Fibroblast of skin of right biceps (primary cell): ENCODE data around the gene ACTN4.
A peak's percentile ranks its signal among the peaks of the same experiment; 100 is the strongest.

Source experiments
- DNase-seq: peaks from one replicate; pipeline ENCODE4 v3.0.0-alpha.2; 2013

ACTN4 gene

DNA sequence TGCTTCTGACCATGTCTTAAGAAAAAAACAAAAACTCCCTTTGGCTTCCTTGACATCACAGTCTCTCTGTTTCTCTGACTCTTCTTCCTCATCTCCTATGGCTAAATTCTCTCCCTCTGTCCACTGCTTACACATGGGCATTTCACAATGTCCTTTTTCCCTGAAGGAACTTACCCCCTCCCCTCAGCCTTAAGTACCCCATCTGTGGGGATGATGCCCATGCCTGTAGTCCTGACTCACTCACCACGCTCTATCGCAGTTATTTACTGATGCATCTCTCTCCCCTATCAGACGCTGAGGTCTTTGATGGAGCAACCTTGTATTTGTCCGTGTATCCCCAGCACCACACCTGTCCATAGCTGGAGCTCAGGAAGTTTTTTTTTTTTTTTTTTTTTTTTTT is 32.4 kb downstream of the ACTN4 start:
- no peak for DNase-seq

DNA sequence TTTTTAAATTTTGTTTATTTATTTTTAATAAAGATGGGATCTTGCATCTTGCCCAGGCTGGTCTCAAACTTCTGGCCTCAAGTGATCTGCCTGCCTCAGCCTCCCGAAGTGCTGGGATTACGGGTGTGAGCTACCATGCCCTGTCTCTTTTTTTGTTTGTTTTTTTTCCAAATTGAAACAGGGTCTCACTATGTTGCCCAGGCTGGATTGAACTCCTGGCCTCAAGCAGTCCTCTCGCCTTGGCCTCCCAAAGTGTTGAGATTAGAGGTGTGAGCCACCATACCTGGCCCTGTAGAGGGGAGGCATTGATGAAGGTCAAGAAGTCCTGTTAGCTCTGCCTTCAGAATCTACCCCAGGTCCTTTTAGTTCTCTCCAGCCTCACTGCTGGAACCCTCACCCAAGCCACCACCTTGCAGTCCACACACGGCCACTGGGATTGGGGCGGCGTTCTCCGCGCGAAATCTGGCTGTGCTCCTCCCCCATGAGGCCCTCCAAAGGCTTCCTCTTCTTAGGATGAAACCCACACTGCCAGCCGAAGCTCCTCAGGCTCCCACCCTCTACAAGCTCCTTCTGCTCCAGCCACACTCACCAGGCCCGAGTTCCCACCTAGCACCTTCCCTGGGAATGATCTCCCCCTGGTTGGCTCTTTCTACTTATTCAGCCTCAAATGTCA is 34.9 kb downstream of the ACTN4 start:
- DNase-seq, result no peak

DNA sequence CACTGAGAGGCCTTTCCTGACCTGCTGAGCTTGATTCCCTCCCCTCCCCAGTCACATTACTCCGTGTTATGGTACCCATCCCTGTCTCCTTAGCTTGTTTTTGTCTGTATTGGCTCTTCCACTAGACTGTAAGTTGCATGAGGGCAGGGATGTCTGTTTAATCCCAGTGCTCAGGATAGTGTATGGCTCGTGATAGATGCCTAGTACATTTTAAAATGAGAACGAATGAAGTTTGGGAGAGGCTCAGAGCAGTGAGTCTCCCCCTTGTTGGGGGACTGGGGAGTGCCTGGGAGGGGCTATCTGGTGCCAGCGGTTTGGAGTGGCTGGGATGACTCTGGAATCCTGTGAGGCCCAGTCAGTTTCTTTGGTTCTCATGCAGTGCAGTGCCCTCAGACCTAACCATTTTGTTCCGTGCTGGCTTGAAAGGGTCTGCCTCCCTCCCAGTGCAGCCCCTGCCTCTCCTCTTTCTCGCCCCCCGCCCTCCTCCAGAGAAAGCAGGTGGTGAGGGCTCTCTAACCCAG is 35.5 kb downstream of the ACTN4 start:
- no peak for DNase-seq

DNA sequence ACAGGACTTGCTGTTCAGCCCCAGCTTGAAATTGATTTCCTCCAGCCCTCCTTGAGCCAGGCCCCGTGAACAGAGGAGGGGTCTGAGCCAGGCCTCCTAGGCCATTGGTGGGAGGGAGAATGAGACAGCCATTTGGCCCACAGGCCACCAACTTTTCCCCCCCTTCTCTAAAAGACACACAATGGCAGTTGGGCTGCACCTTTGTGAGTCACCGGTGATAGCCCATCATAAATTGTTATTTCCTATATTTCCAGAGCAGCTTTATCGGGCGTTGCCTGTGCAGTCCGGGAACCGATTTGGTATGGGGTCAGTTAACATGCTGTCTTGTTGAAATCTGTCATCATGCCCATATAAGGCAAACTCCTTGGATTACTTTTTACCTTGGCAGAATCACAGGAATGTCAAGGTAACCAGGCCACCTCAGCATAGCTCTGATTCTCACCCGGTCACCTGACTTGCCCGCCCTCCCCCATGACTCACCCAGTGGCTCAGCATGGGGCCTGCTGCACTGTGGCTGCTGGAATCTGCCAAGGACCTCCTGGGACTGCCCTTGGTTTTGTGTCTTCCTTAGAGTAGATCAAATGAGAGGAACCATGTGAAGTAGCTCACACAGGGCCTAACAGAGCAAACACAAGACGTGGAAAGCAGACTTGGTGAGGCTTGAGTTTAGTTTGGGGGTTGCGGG is 36.1 kb downstream of the ACTN4 start:
- peak; percentile 97 for DNase-seq

DNA sequence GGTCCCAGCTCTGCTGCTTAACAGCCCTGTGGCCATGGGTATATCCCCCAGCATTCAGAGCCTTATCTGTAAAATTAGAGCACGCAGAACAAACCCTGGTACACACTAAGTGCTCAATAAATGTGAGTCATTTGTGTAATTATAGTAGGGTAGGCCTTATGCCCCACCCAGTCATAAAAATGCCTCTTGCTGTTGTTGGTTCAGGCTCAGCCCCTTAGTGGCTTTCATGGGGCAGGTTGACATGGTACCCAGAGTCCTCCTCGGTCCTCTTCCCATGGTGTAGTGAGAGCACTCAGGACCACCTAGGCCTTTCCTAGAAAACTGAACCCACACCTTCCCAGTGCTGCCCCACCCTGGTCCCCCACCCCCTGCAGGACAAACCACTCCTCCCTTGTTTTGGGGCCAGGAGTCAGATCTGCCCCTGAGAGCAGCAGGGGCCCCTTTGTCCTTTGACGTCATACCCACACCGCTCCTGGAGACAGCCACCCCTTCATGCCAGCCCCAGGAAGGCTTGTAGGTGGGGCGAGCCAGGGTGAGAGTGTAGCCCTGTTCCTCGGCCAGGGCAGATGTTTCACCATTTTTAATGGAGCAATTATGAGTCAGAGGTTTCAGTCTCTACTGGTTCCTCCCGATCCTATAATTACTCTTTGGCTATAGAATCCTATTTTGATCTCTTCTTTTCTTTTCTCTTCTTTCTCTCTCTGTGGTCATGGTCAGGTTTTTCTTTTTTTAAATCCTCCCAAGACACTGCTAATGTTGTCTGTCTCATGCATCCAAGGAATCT is 36.8 kb downstream of the ACTN4 start:
- DNase-seq, result peak; percentile 91

DNA sequence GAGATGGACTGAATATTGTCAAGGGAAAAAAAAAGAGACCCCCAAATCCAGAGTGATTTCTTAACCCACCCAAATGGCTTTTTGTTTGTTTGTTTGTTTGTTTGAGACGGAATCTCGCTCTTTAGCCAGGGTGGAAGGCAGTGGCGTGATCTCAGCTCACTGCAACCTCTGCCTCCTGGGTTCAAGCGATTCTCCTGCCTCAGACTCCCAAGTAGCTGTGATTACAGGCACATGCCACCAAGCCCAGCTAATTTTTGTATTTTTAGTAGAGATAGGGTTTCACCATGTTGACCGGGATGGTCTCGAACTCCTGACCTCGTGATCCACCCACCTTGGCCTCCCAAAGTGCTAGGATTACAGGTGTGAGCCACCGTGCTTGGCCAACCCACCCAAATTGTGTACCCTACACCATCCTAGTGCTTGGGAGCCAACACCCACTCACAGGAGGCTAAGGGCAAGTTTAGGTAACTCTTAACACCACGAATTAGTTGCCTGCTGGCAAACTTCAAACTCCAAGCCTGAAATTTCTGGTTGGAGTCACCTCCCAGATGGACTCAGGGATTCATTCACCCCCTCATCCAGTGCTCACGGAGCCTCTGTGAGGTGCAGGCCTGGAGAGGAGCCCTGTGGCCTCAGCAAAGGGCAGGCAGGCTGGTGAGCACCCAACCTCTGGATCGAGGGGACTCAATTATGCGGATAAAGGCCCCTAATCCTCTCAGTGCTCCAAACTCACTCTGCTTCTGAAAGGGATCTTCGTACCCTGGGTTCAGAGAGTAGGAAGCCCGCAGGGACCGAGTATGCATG is 37.6 kb downstream of the ACTN4 start:
- no peak for DNase-seq

DNA sequence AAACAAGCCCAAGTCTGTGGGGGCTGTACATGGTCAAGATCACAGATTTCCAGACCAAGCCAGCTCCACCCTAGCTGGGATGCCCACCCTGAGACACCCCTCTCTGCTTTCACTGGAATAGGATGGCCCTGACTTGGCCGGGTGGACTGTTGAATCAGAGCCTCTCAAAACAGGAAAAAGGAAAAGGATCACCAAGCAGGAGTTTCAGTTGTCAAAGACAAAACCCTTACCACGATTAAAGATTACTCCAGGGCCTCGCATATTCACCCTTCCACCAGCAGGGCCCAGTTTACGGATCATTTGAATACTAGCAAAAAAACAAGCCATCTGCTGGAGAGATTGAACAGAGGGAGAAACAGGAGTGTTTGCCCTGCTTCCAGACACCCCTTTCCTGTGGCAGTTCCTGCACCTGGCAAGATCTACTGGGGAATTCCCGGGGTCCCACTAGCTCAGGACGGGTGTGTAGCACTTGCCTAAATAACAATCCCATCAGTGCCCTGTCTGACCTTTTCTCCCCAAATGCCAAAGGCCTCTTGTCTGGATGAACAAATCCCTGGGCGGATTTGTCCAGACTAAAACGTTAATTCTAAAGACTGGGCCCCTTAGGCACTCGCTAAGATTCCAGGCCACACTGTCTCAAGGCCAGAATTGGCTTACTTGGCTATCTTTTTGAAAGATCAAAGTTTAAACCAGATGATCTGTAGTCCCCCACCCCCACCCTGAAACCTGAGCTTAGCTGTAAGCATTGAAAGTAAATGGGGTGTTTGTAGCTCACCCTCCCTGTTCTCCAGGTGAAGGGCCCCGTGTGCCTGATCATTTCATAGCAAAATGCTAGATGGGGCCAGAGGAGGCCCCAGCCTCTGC is 38.4 kb downstream of the ACTN4 start:
- peak; percentile 71 for DNase-seq

DNA sequence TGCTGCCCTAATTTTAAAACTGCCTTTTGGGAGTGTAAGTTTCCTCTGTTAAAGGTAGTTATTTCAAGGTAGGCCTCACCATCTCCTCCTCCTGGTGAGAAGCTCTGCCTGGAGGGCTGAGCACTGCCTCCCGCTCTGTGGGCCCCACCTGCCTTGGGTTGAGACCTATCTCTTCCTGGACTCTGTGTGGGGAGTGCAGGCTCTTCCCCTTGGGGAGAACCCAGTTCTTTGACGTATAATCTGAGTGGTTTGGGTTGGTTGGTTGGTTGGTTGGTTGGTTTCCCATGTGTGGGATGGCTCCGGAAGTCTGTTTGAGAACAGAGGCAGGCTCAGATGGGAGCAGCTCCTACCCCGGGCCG is 39.1 kb downstream of the ACTN4 start:
- no peak for DNase-seq

DNA sequence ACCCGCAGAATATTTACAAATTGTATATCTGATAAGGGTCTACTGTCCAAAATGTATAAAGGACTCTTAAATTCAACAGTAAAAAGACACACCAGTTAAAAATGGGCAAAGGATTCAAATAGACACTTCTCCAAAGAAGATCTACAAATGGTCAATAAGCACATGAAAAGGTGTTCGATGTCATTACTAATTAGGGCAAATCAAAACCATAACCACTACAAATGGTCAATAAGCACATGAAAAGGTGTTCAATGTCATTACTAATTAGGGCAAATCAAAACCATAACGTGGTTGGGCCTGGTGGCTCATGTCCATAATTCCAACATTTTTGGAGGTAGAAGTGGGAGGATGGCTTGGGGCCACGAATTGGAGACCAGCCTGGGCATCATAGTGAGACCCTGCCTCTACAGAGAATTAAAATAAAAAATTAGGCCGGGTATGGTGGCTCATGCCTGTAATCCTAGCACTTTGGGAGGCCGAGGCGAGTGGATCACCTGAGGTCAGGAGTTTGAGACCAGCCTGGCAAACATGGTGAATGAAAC is 40.5 kb downstream of the ACTN4 start:
- no peak for DNase-seq

DNA sequence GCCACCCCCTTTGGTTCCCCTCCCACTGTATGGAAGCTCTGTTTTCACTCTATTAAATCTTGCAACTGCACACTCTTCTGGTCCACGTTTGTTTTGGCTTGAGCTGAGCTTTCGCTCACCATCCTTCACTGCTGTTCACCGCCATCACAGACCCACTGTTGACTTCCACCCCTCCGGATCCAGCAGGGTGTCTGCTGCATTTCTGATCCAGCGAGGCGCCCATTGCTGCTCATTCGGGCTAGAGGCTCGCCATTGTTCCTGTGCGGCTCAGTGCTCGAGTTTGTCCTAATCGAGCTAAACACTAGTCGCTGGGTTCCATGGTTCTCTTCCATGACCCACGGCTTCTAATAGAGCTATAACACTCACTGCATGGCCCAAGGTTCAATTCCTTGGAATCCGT is 42.7 kb downstream of the ACTN4 start:
- DNase-seq, result no peak

DNA sequence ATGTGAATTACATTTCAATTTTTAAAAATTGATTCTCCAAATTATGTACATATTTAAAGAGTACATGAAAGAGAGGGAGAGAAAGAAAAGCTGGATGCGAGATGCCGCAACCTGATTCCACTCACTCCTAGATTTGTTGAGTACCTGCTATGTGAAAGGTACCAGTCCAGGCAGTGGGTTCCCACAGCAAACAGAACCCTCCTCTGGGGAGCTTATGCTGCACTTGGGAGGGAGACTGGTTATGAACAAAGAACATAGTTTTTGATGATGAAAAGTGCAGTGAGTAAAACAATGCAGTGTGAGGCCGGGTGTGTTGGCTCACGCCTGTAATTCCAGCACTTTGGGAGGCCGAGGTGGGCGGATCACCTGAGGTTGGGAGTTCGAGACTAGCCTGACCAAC is 43.4 kb downstream of the ACTN4 start:
- no peak for DNase-seq

DNA sequence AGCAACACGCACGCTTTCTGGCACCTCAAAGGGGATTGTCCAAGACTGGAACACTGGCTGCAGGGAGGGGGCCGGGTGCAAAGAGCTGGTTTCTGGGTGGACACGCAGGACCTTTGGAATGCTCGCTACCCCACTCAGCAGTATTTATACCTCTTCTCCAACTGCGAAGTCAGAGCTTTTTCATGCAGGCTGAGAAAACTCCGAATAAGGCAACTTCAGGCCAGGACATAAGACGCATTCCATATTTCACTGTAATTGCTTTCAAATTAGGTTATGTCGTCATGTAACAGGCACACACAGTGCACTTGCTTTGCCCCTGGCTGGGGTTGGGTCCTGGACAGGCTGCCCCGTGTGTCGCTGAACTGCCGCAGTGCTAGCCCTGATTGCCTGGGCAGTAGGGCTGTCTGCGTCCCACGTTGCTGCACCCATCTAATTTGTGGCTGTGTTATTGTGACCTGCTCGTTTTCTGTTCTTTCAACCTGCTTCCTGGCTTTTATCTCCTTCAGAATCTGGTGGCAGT is 44.5 kb downstream of the ACTN4 start:
- peak; percentile 94 for DNase-seq

DNA sequence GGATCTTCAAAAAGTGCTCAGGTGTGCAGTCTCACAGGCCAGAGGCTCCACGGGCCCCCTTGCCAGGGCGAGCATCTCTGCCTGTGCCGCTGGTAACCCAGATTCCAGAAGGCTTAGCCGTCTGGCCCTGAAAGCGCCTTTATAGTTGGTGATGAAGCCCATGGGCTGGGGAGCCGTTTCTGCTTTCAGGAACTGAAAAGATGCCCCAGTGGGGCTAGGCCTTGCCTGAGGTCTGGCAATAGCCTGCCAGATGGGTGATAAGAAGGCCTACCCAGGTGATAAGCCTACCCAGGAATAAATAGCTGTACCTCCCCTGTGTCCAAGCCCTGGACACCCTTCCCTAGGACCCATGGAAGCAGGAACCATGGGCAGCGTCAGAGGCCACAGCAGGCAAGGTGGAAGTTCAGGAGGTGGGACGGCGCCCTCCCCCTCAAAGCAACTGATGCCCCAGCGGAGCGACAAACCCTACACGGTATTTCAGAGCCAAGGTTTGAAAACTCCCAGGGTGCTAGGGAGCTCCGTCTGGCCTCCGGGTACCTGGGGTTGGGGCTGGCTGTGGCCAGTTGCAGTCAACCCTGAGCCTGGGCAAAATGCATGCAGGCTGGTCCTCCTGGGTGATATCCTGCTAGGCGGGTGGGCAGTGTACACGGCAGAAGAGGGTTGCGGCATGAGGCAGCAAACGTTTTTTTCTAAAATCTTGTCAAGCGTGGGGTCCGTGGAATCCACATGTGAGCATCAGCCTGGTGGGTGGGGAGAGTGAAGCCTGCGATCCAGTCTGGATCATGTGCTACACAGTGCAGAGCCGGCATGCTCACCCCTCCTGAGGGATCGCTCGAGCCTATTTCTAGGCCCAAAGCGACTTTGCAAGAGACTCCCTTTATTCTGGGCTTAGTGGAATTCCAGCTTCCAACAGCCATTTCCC is 45.3 kb downstream of the ACTN4 start:
- no peak for DNase-seq

DNA sequence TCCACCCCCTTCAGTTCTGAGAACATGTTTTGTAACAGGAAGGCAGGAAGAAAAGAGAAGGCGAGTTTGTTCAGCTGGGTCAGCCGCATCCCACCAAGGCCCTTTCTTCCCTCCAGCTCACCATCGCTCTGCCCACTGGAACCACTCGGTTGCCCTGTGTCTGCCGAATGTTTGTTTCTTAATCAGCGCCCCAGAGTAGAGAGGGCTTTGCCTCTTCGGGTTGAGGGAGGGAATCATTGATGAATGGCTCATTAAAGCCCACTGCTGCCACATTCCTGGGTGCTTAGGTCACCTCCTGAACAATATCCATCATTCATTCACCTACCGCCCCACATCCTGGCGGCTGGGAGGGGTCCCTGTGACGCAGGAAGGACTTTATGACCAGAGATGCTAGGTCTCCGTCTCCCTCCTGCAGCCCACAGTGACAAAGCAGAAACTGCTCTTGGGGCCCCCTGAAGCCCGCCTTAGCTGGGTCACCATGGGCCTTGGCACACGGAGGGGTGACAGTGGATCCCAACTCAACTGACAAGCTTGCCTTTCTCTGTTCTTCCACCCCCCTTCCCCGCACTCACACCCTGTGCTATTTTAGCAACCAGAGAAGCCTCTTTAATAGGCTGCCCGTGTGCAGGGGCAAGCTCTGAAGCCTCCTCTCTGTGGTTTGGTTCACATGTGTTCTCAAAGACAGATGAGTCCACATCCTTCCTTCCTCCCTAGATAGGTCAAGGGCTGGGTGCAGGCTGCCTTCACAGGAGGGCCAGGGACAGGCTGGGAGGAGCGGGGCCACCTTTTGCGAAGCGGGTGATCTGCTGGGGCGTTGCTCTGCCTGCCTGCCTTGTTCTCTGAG is 46.2 kb downstream of the ACTN4 start:
- DNase-seq, result peak; percentile 95

DNA sequence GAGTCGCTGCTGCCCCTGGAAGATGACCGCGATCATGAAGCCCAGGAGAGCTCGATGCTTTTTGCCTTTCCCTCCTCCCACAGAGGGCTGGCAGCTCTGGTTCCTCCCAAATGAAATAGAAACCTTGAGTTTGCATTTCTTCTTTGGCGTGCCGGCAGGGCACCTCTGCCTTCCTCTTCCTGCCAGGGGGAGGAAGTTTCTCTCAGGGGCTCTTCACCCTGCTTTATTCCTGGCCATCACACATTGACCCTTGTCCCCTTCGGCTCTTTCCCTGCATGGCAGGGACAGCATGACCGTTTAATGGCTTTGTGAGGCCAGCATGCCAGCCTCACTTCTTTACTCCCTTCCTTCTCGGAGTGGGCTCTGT is 47.9 kb downstream of the ACTN4 start:
- DNase-seq, result no peak

DNA sequence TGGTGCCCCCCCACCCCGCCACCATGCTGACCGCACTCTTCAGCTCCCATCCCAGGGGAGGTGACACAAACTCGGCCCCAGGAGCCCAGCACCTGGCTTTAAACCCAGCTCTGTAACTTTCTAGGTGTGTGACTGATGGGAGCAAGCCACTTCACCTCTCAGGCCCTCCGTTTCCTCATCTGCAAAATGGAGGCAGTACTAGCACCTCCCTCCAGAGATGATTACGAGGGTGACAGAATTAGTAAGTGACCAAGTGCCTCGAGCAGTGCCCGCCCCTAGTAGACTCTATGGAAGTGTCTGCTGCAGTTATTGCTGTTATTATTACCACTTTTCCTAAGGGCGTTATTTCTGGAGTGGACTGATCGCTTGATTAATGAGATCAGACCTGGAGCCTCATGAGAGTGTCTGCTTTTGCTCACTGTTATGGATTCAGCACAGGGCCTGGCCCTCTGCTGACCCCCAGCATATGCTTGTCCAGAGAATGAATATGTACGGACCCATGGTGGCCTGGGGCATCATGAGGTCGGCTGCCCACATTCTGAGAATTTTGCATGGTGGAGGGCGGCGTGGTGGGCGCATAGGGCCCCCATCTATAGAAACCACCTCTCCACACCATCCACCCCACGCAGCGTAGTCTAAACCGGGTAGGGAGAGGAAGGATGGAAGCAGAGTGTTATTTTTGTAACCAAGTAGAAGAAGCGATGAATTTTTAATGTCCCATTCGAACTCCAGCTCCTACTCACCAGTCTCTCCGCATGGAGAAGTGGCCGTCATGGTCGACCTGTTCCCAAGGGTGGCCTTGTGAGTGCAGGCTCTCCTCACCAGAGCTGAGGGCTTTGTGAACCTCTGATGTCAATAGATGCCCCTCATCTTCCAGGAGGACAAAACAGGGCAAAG is 48.6 kb downstream of the ACTN4 start:
- DNase-seq, result no peak

DNA sequence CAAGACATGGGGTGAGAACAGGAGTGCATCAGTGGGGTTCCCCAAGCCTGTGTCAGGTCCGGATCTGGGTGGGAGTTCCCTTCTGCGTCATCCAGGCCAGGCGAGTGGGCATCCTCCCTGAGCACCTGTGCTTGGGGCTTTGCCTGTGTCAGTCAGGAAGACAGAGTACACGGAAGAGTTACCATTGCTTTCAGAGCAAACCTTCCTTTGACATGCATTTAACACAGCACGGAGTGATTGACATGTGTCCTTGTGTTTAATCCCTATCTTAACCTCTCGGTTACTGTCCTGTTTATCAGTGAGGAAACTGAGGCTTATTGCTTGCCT is 49.2 kb downstream of the ACTN4 start:
- DNase-seq, result no peak

DNA sequence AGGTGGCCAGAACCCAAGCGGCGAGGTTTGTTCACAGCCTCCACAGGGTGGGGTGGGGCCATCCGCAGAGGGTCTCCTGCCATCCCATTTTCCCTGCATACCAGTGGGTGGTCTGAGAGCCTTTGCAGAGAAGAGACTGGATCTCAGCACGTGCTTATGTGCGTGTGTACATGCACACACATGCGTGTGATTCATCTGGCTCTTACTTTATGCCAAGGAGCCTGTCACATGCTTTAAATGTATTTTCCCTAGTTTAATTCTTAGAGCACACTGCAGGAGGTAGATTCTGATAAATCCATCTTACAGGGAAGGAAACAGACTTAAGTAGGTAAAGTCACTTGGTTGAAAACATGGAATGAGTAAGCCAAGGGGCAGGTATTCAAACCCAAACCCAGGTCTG is 49.7 kb downstream of the ACTN4 start:
- DNase-seq, result no peak

DNA sequence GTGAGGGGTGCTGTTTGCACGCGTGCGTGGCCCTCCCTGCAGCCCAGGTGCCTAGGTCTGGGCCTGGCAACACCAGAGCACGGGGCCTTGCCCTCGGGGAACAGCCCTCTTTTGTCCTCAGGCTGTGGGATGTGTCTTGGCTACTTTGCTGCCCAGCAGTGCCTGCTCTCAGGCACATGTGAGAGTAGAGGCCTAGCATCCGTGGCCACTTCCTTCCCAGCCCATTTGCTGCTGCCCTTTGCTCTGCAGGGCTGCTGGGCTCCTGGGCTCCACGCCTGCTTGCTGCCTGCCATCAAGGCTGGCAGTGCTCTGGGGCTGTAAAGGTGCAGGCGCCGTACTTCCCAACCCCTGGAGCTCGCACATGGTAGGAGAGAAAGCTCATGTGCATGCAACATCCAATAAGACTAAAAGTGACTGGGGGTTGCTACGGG is 50.2 kb downstream of the ACTN4 start:
- DNase-seq, result no peak
